Uterus (tissue), 4 donors: ENCODE measurements around the gene CALN1. TPM values are rescaled to one million over a fixed set of nuclear protein-coding genes. Genes with fewer than 3 reads are reported as not detected.

Experiments
- DNase-seq, 2 donors: peaks; one replicate each; pipeline ENCODE4 v3.0.0-alpha.2; 2019 to 2020
- H3K27ac ChIP-seq, 2 donors: fragments of 200-600 bp; sonication (generic); 1 replicate in 1 of 2; 2 replicates in 1 of 2; pipeline ENCODE4 v1.5.1; 2016 to 2018
- H3K27me3 ChIP-seq, 2 donors: fragments of 200-600 bp; sonication (generic); one replicate each; pipeline ENCODE4 v1.5.1; 2018 to 2019; ENCODE audit warnings: control low read depth in 1 of 2
- H3K36me3 ChIP-seq, 2 donors: fragments of 200-600 bp; sonication (generic); one replicate each; pipeline ENCODE4 v1.5.1; 2019; ENCODE audit warnings: control low read depth in 1 of 2
- H3K4me1 ChIP-seq, 2 donors: fragments of 200-600 bp; sonication (generic); one replicate each; pipeline ENCODE4 v1.5.1; 2018 to 2019; ENCODE audit warnings: control low read depth in 1 of 2
- H3K4me3 ChIP-seq, 2 donors: fragments of 200-600 bp; sonication (generic); 1 replicate in 1 of 2; 2 replicates in 1 of 2; pipeline ENCODE4 v1.5.1; 2018 to 2019; ENCODE audit warnings: mild to moderate bottlenecking in 1 of 2
- H3K9me3 ChIP-seq, 2 donors: fragments of 200-600 bp; sonication (generic); one replicate each; pipeline ENCODE4 v1.5.1; 2019; ENCODE audit warnings: control low read depth in 1 of 2
- CTCF ChIP-seq, 4 experiments: fragments of 200-600 bp in 2 of 4; fragments of 450-650 bp in 2 of 4; sonication (generic) in 2 of 4; IDR thresholded peaks; one replicate each; pipeline ENCODE4 v1.5.1; 2016 to 2019; ENCODE audit warnings: antibody characterized with exemption in 4 of 4, mild to moderate bottlenecking in 2 of 4, moderate library complexity in 1 of 4
- POLR2A ChIP-seq, 2 donors: fragments of 450-650 bp; IDR thresholded peaks; one replicate each; pipeline ENCODE4 v1.6.1; 2016; ENCODE audit warnings: antibody characterized with exemption in 2 of 2, mild to moderate bottlenecking in 1 of 2, moderate library complexity in 1 of 2
- intact Hi-C: fragments of 100-400 bp; cut with DNase I; formaldehyde crosslinking; loops from one replicate; pipeline ENCODE4 v1.15.1; 2023; ENCODE audit warnings: low total_unique reads
- total RNA-seq, 4 donors: library from RNA; depleted of rRNA in 3 of 4; stranded (reverse); fragments of >200 nt in 3 of 4; gene quantifications; one replicate each; pipeline versions ENCODE4 v1.1.0 to v1.2.4, GENCODE V29; 2014 to 2023
- donor health status: DM: yes; HTN: yes; CAD: no.

The CALN1 gene
- total RNA-seq, 4 donors from 2014 or later = 0.49 to 2.3 (median 1.5) TPM; not detected in 1

DNA sequence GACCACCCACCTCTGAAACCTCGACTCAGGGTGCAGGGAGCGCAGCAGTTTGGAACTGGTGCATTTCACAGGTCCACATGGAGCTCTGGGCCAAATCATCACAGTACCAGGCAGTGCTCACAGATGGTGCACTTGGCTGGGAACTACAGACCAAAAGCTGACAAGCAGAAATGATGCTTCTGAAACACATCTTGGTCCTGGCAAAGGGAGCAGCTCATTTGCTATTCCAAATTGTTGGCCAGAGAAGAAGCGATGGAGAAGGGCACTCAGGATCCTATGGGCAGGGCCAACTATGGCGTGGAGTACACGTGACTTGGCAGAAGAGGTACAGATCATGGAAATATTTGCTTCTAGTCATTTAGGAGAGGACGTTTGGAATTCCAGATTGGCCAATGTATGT is 383.9 kb downstream of the CALN1 start:
- H3K36me3 ChIP-seq = no peaks in the 10 kb centered on the region
- no peak overlapping the region for H3K4me3 ChIP-seq
- intact Hi-C loops = no loop called here
- H3K27ac ChIP-seq = no peak overlapping the region
- no peaks in the 10 kb centered on the region for H3K27me3 ChIP-seq
- no peak for DNase-seq
- no peaks in the 10 kb centered on the region for H3K4me1 ChIP-seq
- no peaks in the 10 kb centered on the region for H3K9me3 ChIP-seq
- TF ChIP-seq CTCF (IDR thresholded peaks at IDR 0.05) (no peak), POLR2A (IDR thresholded peaks at IDR 0.05) (no peak)

DNA sequence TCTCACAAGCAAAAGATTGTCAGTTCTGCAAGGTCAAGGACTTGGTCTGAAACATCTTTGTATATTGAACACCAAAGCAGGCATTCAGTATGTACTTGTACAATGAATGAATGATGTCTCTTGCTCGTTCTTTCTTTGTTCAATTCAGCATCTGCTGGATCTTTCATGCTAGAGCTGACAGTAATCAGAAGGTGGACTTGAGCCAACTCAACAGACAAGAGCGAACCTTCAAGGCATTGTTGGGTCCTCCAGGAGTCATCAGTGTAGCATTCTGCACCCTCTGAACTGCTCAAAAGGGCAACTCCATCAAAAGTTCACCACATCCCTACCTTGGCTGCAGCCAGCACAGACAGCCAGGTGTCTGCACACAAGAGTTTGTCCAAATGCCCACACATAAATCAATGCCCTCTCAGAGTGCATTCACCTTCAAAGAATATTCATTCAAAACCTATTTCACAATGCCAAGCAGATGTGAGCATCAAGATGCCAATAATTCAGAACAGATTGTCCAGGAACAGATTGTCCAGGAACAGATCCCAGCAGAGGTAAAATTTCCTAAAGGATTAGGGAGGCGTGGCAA is 386.7 kb downstream of the CALN1 start:
- no peaks in the 10 kb centered on the region for H3K36me3 ChIP-seq
- H3K9me3 ChIP-seq = no peaks in the 10 kb centered on the region
- no peak overlapping the region for H3K4me3 ChIP-seq
- DNase-seq = no peak
- H3K27ac ChIP-seq = no peak overlapping the region
- no peaks in the 10 kb centered on the region for H3K4me1 ChIP-seq
- intact Hi-C loops = no loop called here
- no peaks in the 10 kb centered on the region for H3K27me3 ChIP-seq
- TF ChIP-seq POLR2A (IDR thresholded peaks at IDR 0.05) (no peak), CTCF (IDR thresholded peaks at IDR 0.05) (no peak)

GRCh38 chr7:72023926-72024325 is 388.2 kb downstream of the CALN1 start:
- Histone ChIP-seq H3K4me3 (no peak overlapping the region), H3K27me3 (no peaks in the 10 kb centered on the region), H3K9me3 (no peaks in the 10 kb centered on the region), H3K27ac (no peak overlapping the region), H3K36me3 (no peaks in the 10 kb centered on the region), H3K4me1 (no peaks in the 10 kb centered on the region)
- no peak for DNase-seq
- no peak for TF ChIP-seq POLR2A (IDR thresholded peaks at IDR 0.05)
- no peak for TF ChIP-seq CTCF (IDR thresholded peaks at IDR 0.05)
- intact Hi-C loops = no loop called here

DNA sequence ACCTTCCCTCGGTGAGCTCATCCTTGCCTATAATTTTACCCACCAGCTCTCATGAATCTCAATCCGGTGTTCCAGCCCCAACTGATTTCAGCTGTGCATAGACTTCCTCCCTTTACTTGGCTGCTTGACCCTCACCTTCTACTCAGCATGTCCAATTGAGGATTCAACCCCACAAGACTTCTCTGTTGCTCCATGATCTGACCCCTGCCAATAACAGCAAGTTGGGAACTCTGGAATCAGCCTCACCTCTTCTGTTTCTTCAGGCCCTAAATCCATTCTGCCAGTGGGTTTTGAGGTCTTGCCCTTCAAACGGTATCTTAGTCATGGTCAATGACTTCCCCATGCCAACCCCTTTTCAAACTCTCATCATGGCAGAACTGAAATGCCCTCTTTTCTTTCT is 390.4 kb downstream of the CALN1 start:
- TF ChIP-seq CTCF (IDR thresholded peaks at IDR 0.05) = no peak
- TF ChIP-seq POLR2A (IDR thresholded peaks at IDR 0.05) = no peak
- no peaks in the 10 kb centered on the region for H3K36me3 ChIP-seq
- H3K9me3 ChIP-seq = no peaks in the 10 kb centered on the region
- no peak overlapping the region for H3K27ac ChIP-seq
- H3K4me3 ChIP-seq = no peak overlapping the region
- intact Hi-C loops = no loop called here
- DNase-seq = no peak
- no peaks in the 10 kb centered on the region for H3K4me1 ChIP-seq
- no peaks in the 10 kb centered on the region for H3K27me3 ChIP-seq

DNA sequence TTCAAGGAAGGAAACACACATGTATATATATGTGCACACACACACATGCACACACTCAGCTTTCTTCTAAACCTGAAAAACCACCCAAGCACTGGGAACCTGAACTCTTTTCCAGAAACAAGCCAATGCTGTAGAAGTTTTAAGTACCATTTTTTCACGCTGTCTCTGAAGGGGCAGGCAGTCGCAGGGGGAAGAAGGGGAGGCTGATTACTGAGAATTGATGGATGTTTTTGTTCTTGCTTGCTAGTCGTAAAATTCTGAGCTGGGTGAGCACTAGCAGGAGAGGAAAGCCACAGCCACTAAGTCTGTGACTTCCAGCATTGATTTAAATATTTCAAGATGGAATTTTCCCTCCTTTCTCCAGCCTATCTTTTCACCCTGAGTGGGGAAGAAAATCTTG is 391.8 kb downstream of the CALN1 start:
- Histone ChIP-seq H3K4me1 (no peaks in the 10 kb centered on the region), H3K36me3 (no peaks in the 10 kb centered on the region), H3K27ac (no peak overlapping the region), H3K27me3 (no peaks in the 10 kb centered on the region), H3K4me3 (no peak overlapping the region), H3K9me3 (no peaks in the 10 kb centered on the region)
- TF ChIP-seq CTCF (IDR thresholded peaks at IDR 0.05) (no peak), POLR2A (IDR thresholded peaks at IDR 0.05) (no peak)
- no peak for DNase-seq
- intact Hi-C loops = no loop called here
